GM21515 (cell line): ENCODE data around the gene MCIDAS.
A peak's percentile ranks its signal among the peaks of the same experiment; 100 is the strongest.

Experiments
- ATAC-seq: cut with Tn5 transposase; IDR thresholded peaks from one replicate; pipeline ENCODE4 v1.9.1; 2021; ENCODE audit not compliant: unreplicated experiment

The MCIDAS gene

DNA sequence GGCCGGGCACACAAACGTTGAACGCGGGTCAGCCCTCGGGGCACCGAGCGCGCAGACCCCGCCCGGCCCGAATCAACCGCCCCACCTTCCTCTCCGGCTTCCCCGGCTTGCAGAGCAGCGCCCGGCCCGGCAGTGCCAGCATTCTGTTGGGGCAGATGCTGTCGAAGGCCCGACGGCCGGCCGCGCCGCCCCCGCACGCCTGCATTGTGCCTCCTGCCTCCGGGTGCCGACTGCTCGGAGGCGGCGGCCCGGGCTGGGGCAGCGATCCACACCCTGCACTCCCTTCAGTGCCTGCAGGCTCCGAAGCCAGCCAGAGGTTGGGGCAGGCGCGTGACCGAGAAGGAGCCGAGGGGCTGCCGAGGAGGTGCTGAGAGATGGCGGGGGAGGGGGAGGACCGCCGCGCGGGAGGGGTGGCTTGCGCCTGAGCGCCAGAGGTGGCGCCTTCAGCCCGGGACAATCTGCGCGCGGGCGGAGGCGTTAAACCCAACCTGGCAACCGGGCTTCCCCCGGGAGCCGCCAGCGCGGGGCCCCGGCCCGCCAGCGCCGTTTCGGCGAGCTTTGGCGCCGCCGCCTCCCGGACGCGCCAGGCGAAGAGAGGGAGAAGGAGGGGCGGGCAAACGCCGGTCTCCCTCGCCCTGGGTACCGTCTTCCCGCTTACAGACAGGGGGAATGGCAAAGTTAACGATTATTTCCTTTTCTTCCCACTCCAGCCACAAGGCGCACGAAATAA lies at the start of gene MCIDAS:
Gene MCIDAS (minus strand): TSS at position 382 of the 730 bp plus-strand sequence. CDS start 177 bp downstream, at position 205.
- ATAC-seq: no peak

- ATAC-seq: no peak
Observed at GRCh38 chr5:55276771-55277170, 49.7 kb upstream of the MCIDAS start.

- ATAC-seq: no peak
Observed at GRCh38 chr5:55258339-55258738, 31.2 kb upstream of the MCIDAS start.

DNA sequence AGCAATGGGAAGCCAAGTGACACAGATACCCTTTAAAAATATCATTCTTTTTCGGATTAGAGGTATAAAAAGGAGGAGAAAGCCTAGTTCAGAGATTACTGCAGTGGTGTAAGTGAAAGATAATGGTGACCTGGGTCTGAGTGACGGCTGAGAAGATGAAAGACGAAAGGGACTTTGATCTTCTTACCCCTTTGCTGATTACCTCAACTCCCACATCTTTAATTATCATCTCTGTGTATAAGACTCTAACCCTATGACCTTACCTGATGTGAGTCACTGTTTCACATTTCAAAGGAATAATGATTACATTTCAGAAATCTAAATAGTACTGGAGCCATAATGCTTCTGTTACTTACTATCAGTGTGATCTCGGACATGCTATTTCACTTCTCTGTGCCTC lies 27.7 kb upstream of the MCIDAS start:
- no peak for ATAC-seq

DNA sequence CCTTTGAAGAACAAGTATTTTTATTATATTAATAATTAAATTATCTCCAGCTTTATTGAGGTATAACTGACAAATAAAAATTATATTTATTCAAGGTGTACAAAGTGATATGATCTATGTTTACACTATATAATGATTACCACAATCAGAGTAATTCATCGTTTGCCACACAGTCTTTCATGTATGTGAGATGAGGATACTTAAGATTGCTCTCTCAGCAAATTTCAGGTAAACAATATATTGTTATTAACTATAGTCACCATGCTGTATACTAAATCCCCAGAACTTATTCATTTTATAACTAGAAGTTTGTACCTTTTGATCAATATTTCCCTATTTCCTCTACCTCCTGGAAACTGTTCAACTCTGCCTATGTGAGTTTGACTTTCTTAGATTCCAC lies 22.9 kb upstream of the MCIDAS start:
- ATAC-seq: no peak

DNA sequence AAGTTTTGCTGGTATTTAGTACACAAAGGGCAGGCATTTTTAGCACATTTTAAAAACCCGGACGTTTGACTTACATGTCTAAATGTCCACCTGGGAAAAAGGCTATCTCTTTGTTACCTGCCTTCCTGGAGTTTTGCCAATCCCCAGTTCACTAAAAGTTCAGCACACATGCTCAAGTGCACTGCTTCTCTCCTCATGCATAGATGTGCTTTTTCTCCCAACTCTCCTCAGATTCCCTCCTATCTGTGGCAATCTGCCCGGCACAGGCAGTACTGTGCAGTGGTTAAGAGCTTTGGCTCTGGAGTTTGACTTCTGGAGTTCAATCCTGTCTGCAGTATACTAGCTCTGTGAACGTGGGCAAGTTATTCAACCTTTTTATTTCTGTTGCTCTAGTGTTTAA lies 14.6 kb upstream of the MCIDAS start:
- no peak for ATAC-seq

DNA sequence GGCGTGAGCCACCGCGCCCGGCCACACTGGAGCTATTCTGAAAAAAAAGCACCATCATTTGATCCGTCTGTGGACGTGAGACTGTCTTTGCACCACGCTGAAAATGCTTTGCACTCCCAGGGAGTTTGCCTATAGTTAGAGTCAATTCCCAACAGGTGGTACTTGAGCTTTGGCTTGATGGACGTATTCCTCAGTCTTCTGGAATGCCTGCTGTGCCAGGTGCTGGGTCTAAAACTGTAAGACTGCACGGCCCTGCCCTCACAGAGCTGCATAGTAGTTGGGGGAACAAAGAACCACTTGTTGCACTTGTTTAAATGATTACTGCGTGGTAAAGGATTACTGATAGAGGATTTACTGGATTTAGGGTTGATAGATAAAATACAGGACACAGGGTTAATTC lies 9.7 kb upstream of the MCIDAS start:
- no peak for ATAC-seq

DNA sequence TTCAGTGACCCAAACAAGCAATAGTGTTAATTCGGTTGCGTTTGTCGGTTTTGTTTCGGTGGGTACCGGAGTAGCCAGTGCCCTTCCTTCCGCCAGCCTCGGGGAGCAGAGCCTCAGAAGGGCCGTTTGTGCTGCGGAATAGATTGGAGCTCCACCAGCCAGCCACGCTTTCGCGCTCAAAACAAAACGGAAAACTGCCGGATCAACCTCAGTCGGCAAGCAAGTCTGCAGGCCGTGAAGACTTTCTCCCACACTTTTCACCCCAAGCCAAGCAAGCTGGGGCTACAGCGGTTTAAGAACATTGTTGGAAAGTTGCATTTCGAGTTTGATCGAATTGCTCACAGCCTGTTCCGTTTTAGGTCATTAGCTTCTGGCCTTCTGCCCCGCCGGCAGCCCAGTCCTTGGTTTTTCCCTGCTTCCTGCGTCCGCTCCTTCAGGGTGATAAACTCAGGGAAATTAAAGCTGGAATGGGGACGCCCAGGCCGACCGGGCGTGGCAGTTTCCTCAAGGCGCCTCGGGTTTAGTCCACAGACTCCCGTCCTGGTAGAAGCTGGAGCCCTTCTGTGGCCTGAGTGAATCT lies 7.1 kb upstream of the MCIDAS start:
- ATAC-seq: no peak

- ATAC-seq: peak; percentile 67
Observed at GRCh38 chr5:55232985-55233928, 6.1 kb upstream of the MCIDAS start, which contains the start of gene CCNO. Gene CCNO, minus strand, starts transcription at chr5:55233608. Its CDS starts 85 bp downstream, at chr5:55233523.

DNA sequence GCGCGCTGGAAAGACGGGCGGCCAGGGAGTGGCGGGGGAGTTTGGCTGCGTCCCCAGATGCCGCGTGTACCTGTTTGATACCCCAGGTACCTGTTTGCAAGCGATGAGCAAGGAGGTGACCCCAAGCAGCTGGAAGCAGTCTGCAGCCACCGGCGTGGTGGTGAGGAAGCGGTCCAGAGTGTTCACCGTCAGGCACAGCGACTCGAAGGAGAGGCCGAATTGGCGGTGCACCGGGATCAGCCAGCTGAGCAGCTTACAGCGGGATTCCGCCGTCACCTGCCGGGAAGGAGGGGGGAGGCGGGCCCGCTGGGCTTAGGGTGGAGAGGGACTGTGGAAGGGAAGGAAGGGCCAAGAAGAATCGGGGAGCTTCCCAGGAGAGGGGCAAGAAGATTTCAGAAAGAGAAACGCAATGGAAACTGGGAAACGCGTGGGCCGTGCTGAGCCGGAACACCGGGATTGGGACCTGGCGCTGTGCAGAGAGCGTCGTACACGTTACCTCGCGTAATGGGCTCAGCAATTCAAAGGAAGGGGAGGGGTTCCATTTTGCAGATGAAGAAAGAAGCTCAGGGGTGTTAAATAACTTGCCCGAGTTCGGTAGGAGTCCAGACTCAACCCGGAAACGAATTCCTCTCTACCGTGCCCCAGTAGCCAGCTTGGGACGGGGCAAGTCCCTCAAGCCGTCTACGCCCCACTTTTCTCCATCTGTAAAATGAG lies 5.3 kb upstream of the MCIDAS start:
- ATAC-seq: no peak

DNA sequence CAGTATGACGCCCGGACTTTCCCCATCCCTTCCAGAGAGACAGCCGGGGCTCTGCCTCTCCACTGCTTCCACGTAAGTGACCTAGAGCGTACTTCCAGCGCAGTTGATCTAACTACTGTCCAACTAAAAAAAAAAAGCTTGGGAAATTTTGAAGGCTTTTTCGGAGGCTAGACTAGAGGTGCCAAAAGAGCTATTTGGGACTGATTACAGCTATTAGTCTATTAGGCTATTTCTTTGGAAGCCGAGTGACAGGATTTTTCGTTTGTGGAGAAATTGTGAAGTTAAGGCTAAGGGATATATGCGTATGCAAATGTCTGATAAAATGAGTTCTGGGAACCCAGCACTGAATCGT lies 4.8 kb upstream of the MCIDAS start:
- no peak for ATAC-seq

GRCh38 chr5:55231029-55231918 lies 4.2 kb upstream of the MCIDAS start:
- no peak for ATAC-seq

GRCh38 chr5:55230086-55230629 lies 3.0 kb upstream of the MCIDAS start:
- ATAC-seq: no peak

DNA sequence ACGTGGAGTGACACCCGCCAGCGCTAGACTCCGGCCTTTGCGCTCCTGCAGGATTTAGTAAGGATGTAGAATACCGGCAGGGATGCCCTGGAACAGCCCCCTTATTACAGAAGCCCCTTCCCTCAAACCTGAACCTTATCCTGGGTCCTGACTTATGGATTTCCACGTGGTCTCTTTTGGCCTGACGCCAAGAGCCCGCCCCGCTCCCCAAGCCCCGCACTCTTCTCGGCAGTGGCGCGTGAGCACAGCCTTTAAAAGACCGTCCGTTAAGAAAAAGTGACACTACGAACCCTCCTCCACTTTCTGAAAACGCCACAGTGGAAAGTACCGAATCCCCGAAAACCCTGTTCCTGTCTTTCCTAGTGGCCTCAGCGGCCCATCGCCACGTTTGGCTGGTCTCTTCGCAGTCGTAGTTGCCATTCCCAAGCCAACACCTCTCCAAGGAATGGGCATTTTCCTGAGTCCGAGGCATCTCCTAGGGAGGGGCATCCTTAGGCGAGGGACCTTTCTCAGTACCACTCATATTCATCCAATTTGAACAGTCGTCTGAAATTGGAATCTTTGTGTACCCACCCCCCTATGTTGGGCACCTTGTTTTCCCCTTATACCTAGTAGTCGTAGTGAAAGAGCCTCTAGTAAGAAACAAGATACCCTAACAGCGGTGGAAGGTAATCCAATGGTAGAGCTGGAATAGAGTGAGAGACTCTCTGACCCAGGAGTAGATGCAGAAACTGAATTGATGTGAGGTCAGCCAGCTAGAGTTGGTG lies 732 bp upstream of the MCIDAS start:
- no peak for ATAC-seq

GRCh38 chr5:55226027-55226933 lies 835 bp downstream of the MCIDAS start:
- ATAC-seq: no peak

- ATAC-seq: no peak
Observed at GRCh38 chr5:55225346-55225745, 1.8 kb downstream of the MCIDAS start.

- ATAC-seq: no peak
Observed at GRCh38 chr5:55223812-55224240, 3.3 kb downstream of the MCIDAS start.
